Stimulated activated naive CD8-positive, alpha-beta T cell treated with anti-CD3 and anti-CD28 coated beads, Interleukin-15, Interleukin-2, amounts not matched to agents 100 U/mL and 50 U/mL, for 24 hours (primary cell): ENCODE measurements around the gene SYPL2.

ENCODE experiments used
- ATAC-seq: fragments of 150-1000 bp; cut with Tn5 transposase; one replicate; pipeline ENCODE4 v1.10.0; 2021
- DNase-seq: peaks from one replicate; pipeline ENCODE4 v3.0.0; 2021

Gene SYPL2

DNA sequence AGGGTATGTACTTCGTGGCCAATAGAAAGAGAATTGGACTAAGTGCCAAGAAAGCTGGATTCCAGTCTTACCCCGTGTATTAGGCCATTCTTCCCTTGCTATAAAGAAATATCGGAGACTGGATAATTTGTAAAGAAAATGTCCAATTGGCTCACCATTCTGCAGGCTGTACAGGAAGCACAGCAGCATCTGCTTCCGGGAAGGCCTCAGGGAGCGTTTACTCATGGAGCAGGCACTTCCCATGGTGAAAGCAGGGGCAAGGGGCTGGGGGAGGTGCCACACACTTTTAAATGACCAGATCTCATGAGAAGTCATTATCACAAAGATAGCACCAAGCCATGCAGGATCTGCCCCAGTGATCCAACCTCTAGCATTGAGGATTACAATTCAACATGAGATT is 51.0 kb downstream of the SYPL2 start:
- ATAC-seq (no peak), DNase-seq (no peak)

DNA sequence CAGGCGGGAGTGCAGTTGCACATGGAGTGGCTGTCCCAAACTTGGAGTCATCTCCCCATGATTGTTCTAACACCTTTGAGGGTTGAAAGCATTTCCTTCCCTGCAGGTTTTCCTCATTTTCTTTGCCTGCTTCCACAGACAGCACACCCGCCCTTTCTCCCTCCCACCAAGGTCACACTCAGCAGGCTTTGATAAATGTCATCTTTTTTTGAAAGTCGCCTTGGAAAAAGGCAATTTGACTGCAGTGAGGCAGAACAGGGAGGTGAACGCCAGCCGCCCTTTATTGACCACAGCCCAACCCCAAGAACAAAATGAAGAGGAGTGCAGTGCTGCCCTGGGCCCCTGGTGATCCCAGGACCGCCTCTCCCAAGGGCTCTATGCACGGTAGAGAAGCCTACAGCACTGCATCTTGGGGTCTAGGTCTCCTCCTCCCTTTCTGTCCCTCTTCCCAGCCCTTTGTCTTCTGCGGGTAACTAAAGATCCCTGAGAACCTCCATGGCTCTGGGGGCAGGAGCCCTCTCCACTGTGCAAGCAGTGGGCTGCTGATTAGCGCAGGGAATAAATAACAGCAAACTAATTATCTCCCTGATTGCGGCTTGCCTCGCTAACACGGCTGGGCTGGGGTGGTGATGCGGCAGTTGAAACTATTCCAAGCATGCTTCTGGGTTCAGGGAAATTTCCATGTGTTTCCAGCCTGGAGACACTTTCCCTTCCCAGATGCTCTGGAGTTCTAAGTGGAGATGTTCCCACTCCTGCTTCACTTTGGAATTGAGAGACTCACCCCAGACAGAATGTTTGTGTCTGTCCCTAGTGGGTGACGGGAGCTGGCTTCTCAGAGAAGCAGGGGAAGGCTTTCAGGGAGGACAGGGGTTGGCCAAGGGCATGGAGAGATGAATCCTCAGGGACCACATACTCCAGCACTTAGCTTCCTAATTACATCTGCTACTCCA is 54.9 kb downstream of the SYPL2 start:
- DNase-seq, result no peak
- no peak for ATAC-seq

DNA sequence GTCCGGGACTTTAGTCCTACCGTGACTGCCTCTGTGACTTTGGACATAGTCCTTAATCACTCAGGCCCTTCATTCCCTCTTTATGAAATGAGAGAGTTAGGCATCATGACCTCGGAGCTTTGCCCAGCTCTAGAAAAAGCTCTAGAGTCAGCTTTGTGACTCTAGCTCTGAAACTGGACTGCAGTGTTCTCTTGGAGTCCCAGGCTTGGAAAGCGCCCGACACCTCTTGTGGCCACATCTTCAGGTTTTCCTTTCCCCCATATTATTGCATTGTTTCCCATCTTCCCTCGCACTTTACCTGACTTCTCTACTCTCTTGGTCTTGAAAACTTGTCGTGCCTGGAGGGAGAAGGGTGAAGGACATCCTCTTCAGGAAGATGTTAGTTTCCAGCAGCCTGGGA is 55.7 kb downstream of the SYPL2 start:
- DNase-seq, result no peak
- no peak for ATAC-seq

DNA sequence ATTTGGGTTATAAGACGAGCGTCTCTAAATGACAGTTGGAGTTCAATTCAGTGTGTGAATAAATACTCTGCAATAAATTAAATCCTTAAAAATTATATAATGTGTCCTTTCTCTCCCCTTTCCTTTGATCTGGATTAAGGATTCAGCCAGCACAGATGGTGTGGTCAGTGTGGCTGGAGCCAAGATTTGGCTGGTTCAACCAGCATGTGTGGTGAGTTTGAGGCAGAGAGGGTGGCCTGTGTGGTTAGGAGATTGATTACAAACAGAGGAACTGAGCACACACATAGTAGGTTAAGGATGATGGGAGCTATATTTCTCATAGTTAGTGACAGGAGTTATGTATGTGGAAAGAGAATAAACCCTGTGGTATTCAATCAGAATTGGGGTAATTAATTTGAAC is 57.4 kb downstream of the SYPL2 start:
- DNase-seq (no peak), ATAC-seq (no peak)

DNA sequence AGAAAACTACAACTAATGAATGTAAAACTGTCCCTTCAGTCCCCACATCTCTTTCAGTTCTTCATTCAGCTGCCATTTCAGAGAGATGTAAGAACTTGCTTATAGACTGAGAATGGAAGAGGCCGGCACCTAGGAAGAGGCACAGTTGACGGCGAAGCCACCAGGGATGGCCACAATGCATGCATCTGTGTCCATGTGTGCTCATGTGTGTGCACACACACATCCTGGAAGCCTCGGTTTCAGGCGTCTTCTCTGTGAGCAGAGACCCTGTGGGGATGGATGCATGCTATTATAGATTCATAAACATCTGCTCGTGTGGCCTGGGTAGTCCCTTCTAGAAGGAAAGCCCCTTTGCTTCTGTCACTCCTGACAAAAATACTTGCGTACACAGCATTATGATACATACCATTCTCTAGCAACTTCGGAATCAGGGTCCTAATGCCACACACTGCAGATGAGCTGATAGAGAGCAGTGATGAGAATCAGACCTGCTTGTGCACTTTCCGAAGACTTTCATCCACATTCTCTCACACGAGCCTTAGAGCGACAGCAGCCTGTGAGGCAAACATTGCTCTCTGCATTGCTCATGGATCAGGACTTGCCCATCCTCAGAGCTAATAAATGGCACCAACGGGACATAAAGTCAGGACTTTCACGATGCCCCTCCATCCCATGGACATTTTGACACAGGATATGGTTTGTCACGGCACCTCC is 60.9 kb downstream of the SYPL2 start:
- DNase-seq, result no peak
- ATAC-seq, result no peak

DNA sequence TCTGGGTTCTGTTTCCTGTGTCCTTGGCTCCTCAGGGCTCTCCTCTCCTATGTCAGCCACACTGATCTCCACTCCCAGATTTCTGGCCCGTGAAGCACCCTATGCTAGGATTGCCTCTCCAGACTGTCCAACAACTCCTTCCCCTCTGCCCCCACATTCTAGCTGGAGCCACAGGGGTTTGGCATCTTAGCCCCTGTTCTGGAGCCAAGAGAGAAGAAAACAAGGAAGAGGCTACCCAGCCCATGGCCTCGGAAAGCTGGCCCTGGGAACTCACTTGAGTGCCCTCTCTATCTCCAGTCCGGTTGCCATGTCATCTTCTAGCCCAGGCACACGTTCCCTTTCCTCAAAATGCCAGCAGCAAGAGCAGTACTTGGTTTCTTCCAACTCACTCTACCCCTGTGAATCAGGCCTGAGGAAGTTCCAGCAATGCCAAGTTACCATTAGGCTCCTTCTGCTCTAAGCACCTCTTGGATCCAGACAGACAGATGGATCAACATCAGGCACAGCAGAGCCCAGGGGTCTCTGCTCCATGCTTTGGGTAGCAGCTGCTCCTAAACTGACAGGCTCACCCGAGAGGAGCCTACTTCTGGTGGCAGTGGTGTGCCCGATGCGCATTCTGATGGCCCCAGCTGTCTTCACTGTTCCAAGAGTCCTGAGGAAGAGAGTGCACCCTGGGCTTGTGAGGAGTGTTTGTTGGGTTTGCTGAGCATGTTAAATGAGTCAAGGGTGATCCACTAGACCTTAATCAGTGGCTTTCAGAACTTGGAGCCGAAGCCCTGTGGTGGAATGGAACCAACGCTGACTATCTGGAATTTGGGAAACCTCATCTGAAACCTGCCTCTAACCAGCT is 61.7 kb downstream of the SYPL2 start:
- no peak for ATAC-seq
- no peak for DNase-seq

DNA sequence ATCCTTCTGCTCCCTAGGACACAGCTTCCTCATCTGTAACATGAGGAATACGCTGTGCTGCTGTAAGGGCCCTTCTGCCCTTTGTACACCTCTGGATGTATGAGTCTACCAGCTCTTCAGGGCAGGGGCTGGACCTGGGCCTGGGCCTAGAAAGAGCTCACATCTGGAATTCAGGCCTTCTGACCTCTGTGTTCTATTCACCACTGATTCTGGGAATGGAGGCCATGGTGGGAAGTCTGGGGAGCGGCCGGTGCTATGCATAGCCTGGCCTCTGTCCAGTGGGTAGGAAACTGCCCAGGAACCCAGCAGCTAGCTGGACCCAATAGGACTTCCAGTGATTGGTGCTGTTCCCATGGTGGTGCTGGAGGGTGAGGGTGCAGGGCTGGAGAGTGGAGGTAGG is 62.4 kb downstream of the SYPL2 start:
- DNase-seq (no peak), ATAC-seq (no peak)

DNA sequence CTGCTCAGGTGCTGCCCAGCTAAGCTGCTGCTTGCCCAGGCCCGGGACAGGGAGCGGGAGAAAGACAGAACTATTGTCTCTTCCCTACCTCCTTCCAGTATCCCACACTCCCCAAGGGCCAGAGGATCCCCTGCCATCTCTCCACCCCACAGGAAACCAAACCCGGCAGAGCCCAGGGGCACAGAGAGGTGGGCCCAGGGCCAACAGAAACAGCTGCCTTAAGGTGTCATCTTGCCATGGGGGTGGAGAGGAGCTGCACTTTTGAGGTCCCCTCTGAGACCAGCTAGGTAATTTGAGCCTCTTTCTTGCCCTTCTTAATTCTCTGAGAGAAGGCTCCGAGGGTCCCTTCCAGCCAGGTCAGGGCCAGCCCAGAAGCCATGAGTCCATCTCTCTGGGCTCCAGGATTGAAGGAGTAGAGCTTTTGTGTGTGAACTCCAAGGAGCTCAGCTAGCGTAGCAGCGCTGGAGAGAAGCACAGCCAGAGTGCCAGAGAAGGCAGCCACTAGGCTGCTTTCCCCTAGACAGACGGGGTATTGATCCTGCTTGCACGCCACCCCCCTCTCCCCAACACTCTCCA is 63.6 kb downstream of the SYPL2 start:
- DNase-seq (no peak), ATAC-seq (no peak)

DNA sequence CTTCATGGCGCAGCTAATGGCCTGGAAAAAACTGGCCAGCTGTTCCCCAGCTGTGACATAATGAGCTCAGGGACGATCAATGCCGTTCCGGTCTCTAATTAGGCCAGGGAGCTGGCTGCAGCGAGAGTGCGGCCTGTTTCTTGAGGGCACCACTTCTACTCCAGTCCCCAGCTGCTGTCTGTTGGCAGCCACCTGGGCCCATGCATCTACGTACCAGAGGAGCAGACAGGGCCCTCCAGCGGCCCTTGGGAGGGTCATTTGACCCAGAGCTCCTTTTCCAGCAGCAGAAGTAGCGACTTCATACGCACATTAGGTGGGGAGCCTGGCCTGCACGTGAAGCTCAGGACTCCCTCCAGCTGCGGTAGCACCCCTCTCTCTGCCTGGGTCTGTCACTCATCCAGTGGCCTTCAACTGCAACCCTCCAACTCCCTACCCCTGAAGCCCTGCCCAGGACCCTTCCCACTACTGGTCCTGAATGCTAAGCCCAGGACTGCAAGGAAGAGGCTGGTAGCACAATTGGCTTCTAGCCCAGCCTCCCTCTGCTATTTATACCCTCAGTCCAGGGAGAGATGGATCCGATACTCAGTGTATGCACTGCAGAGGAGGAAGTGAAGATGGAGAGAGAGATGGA is 64.2 kb downstream of the SYPL2 start:
- DNase-seq (no peak), ATAC-seq (no peak)

DNA sequence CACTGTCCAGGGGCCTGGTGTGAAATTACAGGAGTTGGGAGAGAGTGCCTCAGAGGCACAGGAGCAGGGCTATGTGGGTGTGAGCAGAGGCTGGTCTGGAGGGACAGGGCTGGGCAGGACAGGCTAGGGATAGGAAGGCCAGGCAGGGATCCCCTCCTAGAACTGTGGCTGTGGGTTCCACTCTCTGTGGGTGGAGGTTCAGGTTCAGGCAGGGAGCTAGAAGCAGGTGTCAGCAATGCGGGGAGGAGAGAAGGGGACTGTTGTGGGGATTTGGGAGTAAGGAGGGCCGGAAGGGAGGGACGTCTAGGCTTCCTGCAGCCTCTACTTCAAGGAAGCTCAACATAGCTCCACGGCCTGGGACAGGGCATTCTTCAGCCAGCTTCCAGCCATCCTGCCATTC is 65.0 kb downstream of the SYPL2 start:
- DNase-seq (no peak), ATAC-seq (no peak)
